Parathyroid adenoma (tissue), 2 donors: ENCODE data around the gene ADPRH.

Experiments
- H2AFZ ChIP-seq: fragments of 300-600 bp; sonication (generic); one replicate; pipeline ENCODE4 v1.7.0; 2017; ENCODE audit warnings: antibody characterized with exemption, mild to moderate bottlenecking
- H3K27ac ChIP-seq: fragments of 300-600 bp; sonication (generic); one replicate; pipeline ENCODE4 v1.7.0; 2017
- H3K27me3 ChIP-seq: fragments of 300-600 bp; sonication (generic); one replicate; pipeline ENCODE4 v1.7.0; 2017; ENCODE audit warnings: low read length; ENCODE audit not compliant: control insufficient read depth, insufficient read depth
- H3K36me3 ChIP-seq: fragments of 300-600 bp; sonication (generic); one replicate; pipeline ENCODE4 v1.7.0; 2017; ENCODE audit warnings: low read length; ENCODE audit not compliant: control insufficient read depth, insufficient read depth
- H3K4me1 ChIP-seq: fragments of 300-600 bp; sonication (generic); one replicate; pipeline ENCODE4 v1.7.0; 2017; ENCODE audit warnings: control low read depth
- H3K4me2 ChIP-seq: fragments of 300-600 bp; sonication (generic); one replicate; pipeline ENCODE4 v1.7.0; 2017; ENCODE audit warnings: low read length
- H3K4me3 ChIP-seq: fragments of 300-600 bp; sonication (generic); one replicate; pipeline ENCODE4 v1.7.0; 2017; ENCODE audit warnings: low read depth, low read length
- H3K79me2 ChIP-seq: fragments of 300-600 bp; sonication (generic); one replicate; pipeline ENCODE4 v1.7.0; 2017; ENCODE audit warnings: control low read depth
- H3K9ac ChIP-seq: fragments of 300-600 bp; sonication (generic); one replicate; pipeline ENCODE4 v1.7.0; 2017; ENCODE audit warnings: mild to moderate bottlenecking
- H3K9me3 ChIP-seq: fragments of 300-600 bp; sonication (generic); one replicate; pipeline ENCODE4 v1.7.0; 2017; ENCODE audit warnings: low read length; ENCODE audit not compliant: control insufficient read depth
- TF ChIP-seq, protein P1 (sequence below): fragments of 300-600 bp; sonication (generic); IDR thresholded peaks from one replicate; pipeline ENCODE4 v1.7.0; 2017; ENCODE audit warnings: antibody characterized with exemption, mild to moderate bottlenecking
- donor health status: primary hyperparathyroidism.

Gene ADPRH

DNA sequence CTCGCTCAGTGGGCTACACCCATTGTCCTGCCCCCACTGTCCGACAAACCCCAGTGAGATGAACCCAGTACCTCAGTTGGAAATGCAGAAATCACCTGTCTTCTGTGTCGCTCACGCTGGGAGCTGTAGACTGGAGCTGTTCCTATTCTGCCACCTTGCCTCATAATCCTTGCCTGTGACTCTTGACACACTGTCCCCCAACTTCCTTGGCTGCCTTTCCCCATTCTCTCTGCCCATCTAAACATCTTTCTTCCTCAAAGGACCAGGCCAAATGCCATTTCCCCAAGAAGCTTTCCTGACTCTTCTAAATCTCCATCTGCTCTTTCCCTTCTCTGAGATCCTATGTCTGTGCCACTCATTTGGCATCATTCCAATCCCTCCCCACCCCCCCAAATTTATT is 10.1 kb upstream of the ADPRH start:
- Histone ChIP-seq H3K27me3 (no peaks in the 10 kb centered on the region), H3K27ac (no peak overlapping the region), H2AFZ (no peak overlapping the region), H3K9ac (no peak overlapping the region), H3K4me3 (no peak overlapping the region), H3K79me2 (no peaks in the 10 kb centered on the region), H3K36me3 (no peaks in the 10 kb centered on the region), H3K4me2 (no peak overlapping the region), H3K9me3 (no peaks in the 10 kb centered on the region), H3K4me1 (no peaks in the 10 kb centered on the region)
- TF ChIP-seq, protein P1, sequence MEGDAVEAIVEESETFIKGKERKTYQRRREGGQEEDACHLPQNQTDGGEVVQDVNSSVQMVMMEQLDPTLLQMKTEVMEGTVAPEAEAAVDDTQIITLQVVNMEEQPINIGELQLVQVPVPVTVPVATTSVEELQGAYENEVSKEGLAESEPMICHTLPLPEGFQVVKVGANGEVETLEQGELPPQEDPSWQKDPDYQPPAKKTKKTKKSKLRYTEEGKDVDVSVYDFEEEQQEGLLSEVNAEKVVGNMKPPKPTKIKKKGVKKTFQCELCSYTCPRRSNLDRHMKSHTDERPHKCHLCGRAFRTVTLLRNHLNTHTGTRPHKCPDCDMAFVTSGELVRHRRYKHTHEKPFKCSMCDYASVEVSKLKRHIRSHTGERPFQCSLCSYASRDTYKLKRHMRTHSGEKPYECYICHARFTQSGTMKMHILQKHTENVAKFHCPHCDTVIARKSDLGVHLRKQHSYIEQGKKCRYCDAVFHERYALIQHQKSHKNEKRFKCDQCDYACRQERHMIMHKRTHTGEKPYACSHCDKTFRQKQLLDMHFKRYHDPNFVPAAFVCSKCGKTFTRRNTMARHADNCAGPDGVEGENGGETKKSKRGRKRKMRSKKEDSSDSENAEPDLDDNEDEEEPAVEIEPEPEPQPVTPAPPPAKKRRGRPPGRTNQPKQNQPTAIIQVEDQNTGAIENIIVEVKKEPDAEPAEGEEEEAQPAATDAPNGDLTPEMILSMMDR, result no peak

DNA sequence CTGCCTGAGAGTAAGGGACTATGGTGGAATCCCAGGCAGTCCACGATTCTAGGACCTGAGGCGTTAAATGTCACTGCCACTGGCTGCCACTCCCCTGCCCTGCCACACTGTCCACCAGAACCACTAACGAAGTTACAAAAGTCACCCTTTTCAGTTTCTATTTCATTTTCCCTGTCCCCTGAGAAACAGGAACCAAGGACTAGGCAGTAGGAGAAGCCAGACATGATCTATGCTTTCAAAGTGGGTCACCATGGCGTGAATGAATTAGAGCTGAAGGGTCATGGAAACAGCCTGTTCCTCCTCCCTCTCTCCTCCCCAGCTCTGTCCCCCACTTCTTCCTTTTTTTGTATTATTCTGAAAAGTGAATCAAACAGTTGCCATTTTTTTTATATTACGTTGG is 9.1 kb upstream of the ADPRH start:
- no peaks in the 10 kb centered on the region for H3K36me3 ChIP-seq
- H3K27ac ChIP-seq, result no peak overlapping the region
- H3K4me1 ChIP-seq, result no peaks in the 10 kb centered on the region
- H3K27me3 ChIP-seq, result no peaks in the 10 kb centered on the region
- no peak overlapping the region for H3K4me3 ChIP-seq
- H3K4me2 ChIP-seq, result no peak overlapping the region
- no peak overlapping the region for H3K9ac ChIP-seq
- no peak overlapping the region for H2AFZ ChIP-seq
- no peaks in the 10 kb centered on the region for H3K79me2 ChIP-seq
- H3K9me3 ChIP-seq, result no peaks in the 10 kb centered on the region
- TF ChIP-seq, protein P1, result no peak

DNA sequence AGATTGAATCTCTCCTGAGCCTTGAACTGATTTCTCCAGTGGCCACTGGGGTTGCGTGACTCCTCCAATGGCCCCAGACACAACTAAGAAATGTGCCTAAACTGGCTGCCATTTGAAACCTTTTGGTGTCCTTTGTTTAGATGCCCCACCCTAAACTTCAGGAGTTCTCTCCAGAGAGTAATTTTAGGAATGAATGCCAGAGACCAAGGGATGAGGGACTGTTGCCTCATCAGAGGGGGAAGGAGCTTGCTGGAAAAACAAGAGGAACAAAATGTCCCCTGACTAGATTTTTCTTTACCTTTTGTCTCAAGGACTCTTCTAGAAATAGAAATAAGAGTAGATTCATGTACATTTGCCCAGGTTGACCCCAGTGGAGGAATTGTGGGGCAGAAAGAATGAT is 8.1 kb upstream of the ADPRH start:
- TF ChIP-seq, protein P1, result no peak
- Histone ChIP-seq H3K4me3 (no peak overlapping the region), H2AFZ (no peak overlapping the region), H3K4me1 (no peaks in the 10 kb centered on the region), H3K9me3 (no peaks in the 10 kb centered on the region), H3K27me3 (no peaks in the 10 kb centered on the region), H3K36me3 (no peaks in the 10 kb centered on the region), H3K9ac (no peak overlapping the region), H3K79me2 (no peaks in the 10 kb centered on the region), H3K4me2 (no peak overlapping the region), H3K27ac (peak overlapping the region; percentile 38)

DNA sequence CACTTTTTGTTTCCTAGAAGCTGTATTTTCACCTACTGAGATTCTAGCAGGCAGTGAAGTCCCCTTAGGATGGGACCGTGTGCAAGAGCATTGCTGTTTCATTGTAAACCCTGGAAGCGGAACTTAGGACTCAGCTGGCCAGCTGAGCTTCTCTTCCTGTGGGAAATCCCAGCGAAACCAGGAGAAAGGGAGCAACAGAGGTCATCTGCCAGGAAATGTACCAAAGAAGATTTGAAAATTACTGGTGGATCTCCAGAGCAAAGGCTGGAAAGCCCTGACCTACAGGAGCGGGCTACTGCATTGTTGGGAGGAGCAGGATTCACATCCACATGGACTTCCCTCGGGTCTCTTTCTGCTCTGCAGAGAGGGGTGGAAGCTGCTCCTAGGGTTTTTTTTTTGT is 7.6 kb upstream of the ADPRH start:
- Histone ChIP-seq H3K79me2 (no peaks in the 10 kb centered on the region), H3K27me3 (no peaks in the 10 kb centered on the region), H3K9ac (no peak overlapping the region), H3K4me3 (no peak overlapping the region), H3K4me1 (no peaks in the 10 kb centered on the region), H3K9me3 (no peaks in the 10 kb centered on the region), H3K36me3 (no peaks in the 10 kb centered on the region), H3K27ac (peak overlapping the region; percentile 38), H2AFZ (no peak overlapping the region), H3K4me2 (no peak overlapping the region)
- TF ChIP-seq, protein P1, result no peak

DNA sequence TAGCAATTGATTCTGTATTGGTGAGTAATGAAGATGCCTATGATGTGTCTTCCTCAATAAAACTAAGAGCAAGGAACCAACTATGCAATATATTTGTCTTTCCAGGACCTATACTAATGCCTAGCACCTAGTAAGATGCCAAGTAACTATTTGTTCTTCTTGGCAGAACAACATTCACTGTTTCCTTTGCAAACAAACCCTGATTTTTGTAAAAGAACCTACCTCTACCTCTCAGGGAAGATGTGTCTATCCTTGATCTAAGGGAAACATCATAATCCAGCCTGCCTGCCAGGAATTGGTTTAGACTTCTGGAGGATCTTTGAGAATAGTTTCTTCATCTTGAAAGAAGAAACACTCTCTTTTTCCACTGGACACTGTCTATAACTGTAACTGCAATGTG is 3.8 kb upstream of the ADPRH start:
- H3K36me3 ChIP-seq, result no peaks in the 10 kb centered on the region
- no peaks in the 10 kb centered on the region for H3K9me3 ChIP-seq
- H3K79me2 ChIP-seq, result no peaks in the 10 kb centered on the region
- H3K4me1 ChIP-seq, result peaks cover 7% of the 10 kb centered on the region
- H3K27me3 ChIP-seq, result no peaks in the 10 kb centered on the region
- TF ChIP-seq, protein P1, result no peak
- no peak overlapping the region for H3K27ac ChIP-seq
- H3K4me3 ChIP-seq, result no peak overlapping the region
- no peak overlapping the region for H3K4me2 ChIP-seq
- no peak overlapping the region for H2AFZ ChIP-seq
- no peak overlapping the region for H3K9ac ChIP-seq
